GM21526 (cell line): ENCODE measurements around the gene SPINT2.

Source experiments
- ATAC-seq: cut with Tn5 transposase; IDR thresholded peaks from one replicate; pipeline ENCODE4 v1.9.1; 2021; ENCODE audit warnings: moderate library complexity; ENCODE audit not compliant: unreplicated experiment, low FRiP score

Gene SPINT2

GRCh38 chr19:38266981-38267597 lies 2.7 kb downstream of the SPINT2 start:
- no peak for ATAC-seq

GRCh38 chr19:38267761-38268483 lies 3.5 kb downstream of the SPINT2 start:
- ATAC-seq, result no peak

DNA sequence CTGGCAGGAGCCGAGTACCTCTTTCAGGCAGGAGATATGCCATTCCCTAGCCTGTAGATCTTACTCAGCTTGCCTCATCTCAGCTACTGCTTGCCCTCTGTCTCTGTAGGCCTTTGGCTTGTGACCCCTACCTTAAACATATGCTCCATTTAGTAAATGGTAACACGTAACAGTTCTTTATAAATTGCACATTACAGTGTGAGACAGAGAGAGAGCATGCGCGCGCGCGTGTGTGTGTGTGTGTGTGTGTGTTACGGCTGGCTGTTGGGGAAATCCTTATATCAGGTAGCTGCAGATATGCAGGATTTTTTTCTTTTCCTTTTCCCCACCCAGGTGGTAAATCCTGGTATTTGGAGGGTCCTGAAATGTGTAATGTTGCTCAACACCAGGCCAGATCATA lies 4.2 kb downstream of the SPINT2 start:
- ATAC-seq, result no peak

DNA sequence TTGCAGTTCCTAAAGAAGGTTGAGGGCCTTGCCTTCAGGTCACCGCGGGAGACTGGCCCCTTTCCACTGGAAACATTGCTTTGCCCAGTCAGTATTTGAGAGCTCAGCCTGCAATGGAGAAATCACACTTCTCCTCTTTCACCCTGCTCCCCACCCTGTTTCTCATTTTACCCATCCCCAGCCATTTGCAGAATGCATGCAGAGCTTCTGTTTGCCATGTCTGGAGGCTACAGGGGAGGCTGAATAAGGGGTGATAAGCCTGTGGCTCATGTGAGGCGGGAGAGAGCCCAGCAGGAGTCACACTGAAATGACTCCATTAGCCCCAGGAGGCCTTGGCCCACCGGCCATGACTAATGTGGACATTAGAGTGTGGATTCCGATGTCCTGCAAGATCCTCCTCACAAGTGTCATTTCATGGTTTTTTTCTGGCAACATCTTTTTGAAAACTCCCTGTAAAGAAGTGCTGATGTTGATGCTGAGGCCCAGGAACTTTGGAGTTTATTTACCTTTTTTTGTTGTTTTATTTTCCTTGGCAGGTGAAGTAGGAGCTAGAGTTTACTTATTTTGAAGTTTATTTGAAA lies 6.3 kb downstream of the SPINT2 start:
- no peak for ATAC-seq

- ATAC-seq, result no peak
Observed at GRCh38 chr19:38273499-38273898, 9.1 kb downstream of the SPINT2 start.

- ATAC-seq, result no peak
Observed at GRCh38 chr19:38274739-38275138, 10.4 kb downstream of the SPINT2 start.

GRCh38 chr19:38276942-38277517 lies 12.7 kb downstream of the SPINT2 start:
- no peak for ATAC-seq

DNA sequence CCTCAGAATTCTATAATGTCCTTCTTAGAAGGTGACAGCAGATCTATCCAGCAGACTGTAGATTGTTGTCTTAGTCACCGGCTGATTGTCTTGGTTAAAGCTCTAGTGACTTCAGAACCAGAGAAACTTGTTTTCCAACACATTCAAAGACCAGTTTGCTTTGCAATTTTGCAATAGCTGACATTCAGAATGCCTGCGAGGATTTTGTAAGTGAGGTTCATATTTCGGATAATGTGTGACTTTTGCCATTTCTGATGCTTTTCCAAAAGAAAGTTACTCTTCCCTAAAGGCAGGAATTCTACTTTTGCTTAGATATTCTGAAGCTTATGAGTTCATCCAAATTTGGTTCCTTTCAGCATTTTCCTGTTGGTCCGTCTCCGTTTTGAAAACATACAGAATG lies 13.2 kb downstream of the SPINT2 start:
- ATAC-seq, result no peak

DNA sequence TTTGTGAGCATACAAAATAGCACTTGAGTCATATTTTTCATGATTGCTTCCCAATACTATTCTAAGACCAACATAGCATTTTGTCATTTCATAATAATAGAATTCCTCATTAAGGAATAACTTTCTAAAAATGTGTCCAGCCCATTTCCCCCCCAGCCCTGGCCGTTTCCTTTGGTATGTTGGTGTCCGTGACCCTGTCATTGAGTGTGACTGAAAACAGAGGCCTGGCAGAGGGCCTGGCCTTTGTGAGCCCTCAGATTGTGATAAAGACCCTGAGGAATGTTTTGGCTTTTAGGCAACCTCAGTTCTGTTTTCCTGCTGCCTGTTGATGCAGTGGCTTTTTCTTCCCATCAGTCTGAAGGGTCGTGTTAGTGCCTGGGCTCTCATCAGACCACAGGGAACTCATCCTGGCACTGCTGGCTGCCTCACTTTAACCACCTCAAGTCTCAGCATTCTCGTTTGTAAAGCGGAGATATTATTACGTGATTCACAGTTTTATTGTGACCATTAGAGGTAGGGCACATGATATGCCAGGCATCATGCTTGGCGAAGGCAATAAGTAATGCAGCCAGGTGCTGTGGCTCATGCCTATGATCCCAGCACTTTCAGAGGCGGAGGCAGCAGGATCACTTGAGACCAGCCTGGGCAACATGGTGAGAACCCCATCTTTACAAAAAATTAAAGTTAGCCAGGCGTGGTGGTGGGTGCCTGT lies 13.8 kb downstream of the SPINT2 start:
- no peak for ATAC-seq

DNA sequence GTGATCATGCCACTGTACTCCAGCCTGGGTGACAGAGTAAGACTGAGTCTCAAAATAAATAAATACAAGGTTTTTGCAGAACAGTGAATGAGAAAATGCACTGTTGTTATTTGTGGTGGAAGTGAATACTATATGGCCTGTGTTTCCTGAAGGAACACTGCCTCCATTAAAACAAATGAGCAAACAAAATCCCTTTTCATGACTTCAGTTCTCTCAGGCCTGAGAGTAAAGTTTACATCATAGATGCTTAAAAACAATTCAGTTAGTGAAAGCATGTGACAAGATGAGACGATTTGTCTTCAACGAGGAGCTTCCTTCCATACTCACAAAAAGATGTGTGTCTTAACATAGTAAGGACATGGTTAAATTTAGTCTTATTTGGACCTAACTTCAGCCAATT lies 14.4 kb downstream of the SPINT2 start:
- ATAC-seq, result no peak

- no peak for ATAC-seq
Observed at GRCh38 chr19:38280030-38280921, 15.9 kb downstream of the SPINT2 start.

DNA sequence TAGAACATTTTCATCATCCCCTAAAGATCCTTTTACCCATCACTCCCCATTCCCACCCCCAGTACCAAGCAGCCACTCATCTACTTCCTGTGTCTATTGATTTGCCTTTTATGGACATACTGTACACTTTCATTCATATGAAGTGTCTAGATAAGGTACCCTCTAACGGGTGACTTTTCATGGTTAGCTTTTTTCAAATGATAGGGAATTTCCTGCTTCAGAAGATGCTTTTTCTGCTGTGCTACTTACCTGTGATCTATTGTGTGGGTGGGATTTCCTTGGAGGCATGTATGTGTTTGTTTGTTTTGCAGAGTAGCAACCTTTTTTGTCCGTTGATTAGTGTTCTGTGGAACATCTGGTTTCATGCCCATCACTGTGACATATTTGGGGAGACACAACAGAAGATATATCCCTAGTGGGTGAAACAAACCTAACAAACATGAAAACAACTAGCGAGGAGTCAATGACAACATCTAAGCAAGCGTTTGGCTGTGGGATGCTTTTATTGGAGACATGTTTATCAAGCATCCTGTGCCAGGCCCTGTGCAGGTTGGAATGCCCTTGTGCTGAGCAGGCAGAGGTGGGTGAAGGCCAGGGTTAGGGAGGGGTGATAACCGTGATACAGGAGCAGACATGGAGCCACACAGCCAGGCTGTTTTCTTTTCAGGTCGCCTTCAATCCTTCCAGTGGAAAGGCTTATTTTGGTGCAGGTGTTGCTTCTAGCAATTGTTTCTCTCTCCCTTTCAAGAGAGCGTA lies 17.6 kb downstream of the SPINT2 start:
- no peak for ATAC-seq

- no peak for ATAC-seq
Observed at GRCh38 chr19:38283271-38283670, 18.9 kb downstream of the SPINT2 start.

DNA sequence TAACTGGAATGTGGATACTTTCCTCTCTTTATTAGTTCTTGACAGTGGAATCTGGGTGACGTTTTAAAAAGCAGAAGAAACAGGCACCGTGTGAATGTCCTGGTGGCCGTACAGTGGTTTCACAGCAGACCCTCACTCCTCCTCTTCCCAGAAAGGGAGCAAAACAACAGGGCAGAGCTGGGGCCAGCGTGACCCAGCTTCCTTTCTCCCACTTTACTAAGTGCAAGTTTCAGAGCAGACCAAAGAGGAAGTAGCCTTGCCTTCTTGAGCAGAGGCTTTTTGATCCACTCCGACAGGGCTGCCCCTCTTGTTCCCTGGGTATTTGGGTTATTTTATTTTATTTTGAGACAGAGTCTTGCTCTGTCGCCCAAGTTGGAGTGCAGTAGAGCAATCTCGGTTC lies 20.0 kb downstream of the SPINT2 start:
- no peak for ATAC-seq

GRCh38 chr19:38285567-38285966 lies 21.2 kb downstream of the SPINT2 start:
- no peak for ATAC-seq

- no peak for ATAC-seq
Observed at GRCh38 chr19:38287604-38288003, 23.2 kb downstream of the SPINT2 start.

DNA sequence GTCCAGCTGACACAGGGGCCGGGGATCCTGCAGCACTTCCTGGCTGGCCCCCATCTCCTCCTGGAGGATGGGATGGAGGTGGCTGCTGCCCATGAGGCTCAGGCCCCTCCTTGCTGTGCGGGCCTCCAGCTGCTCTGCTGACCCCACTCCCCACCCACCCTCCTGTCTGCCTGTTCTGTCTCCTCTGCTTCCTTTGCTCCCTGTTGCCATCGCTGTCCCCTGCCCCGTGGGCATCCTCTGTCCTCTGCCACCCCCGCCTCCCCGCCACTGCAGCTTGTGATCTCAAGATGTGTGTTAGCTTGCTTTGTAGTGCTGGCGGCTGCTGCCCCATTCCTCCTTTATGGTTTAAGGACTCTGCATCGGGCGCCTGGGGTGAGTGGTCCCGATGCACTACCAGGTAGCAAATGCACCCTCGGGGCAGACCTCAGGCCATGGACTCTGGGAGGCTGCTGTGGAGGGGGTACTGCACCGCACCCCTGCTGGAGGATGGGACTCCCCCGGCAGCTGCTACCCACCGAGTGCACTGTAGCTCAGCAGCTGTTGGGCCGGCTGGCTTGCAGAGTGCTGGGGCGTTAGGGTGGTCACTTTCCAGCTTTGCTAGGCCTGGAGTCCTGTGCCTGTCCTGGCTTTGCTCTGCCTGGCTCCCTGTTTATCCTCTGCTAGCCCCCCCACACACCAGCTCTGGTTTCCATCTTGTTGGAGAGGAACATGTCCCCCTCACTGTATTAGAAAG lies 23.9 kb downstream of the SPINT2 start:
- ATAC-seq, result no peak

DNA sequence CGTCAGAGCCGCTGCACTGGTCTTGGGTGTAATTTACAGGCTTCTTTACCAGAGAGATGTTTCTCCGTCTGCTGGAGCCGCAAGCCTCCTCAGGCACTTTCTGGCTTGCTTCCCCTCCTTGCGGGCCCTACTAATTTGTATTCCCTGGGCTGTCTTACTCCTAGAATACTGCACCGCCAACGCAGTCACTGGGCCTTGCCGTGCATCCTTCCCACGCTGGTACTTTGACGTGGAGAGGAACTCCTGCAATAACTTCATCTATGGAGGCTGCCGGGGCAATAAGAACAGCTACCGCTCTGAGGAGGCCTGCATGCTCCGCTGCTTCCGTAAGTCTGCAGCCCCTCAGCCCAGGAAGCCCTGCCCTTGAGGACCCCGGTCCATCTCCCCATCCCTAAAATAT lies 25.6 kb downstream of the SPINT2 start:
- no peak for ATAC-seq
